ENCODE measurements around the gene MSI2. TPM values are rescaled to one million over a fixed set of nuclear protein-coding genes. Genes with fewer than 3 reads are reported as not detected.

Gene MSI2
- total RNA-seq, 2 donors from 2014 or later: 53.1 to 74.0 TPM

- Histone ChIP-seq H3K9me3 (no peaks in the 10 kb centered on the region), H3K36me3 (no peaks in the 10 kb centered on the region), H3K4me3 (no peak overlapping the region), H3K27me3 (replicated peaks; ENCODE audit: insufficient read depth) (no peaks in the 10 kb centered on the region), H3K4me1 (replicated peaks) (no peaks in the 10 kb centered on the region), H3K27ac (no peak overlapping the region)
- TF ChIP-seq CTCF (IDR thresholded peaks at IDR 0.05) (no peak), POLR2AphosphoS5 (IDR thresholded peaks at IDR 0.05) (no peak)
- DNase-seq (ENCODE audit: low spot score): no peak
- intact Hi-C loops (cut with DNase I): no loop called here
- WGBS: 89% methylated on average over 13 of the region's 13 CpGs
These were observed 467.2 kb downstream of the MSI2 start for GRCh38 chr17:57723427-57724025.

DNA sequence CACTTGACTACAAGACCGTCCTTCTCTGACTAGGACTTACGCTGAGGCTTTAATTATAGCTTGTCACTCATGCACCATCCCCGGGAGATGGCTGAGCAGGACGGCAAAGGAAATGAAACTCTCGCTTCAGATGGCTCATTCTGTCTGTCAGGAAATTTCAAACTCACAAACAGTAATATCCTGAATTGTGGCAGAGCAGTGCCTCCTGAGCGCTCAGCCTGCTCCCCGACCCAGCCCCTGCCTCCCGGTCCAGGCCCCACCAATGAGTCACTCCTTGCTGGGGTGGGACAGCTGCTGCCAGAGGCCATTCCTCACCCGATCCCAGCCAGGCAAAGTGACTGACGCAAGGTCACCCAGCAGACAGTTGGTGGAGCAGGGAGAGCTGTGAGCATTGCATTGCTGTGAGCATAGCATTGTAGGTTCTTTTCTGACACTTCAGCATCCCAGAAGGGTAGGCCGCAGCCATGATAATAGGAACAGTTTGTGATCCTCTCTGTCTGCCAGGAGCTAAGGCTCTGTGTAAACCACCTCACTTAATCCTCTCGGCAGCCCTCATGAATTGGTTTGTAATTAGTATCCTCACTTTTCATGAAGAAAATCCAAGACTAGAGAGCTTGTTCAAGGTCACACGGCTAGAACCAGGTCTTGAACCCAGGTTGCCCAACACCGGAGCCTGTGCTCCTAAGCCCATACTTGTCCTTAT lies 467.9 kb downstream of the MSI2 start:
- intact Hi-C loops (cut with DNase I): no loop called here
- no peak for TF ChIP-seq POLR2AphosphoS5 (IDR thresholded peaks at IDR 0.05)
- no peak for TF ChIP-seq POLR2A (IDR thresholded peaks at IDR 0.05)
- no peak for TF ChIP-seq CTCF (IDR thresholded peaks at IDR 0.05)
- H3K4me1 ChIP-seq (replicated peaks): no peaks in the 10 kb centered on the region
- no peaks in the 10 kb centered on the region for H3K27me3 ChIP-seq (replicated peaks; ENCODE audit: insufficient read depth)
- DNase-seq (ENCODE audit: low spot score): no peak
- H3K27ac ChIP-seq: no peak overlapping the region
- H3K4me3 ChIP-seq: no peak overlapping the region
- no peaks in the 10 kb centered on the region for H3K36me3 ChIP-seq
- no peaks in the 10 kb centered on the region for H3K9me3 ChIP-seq
- 80% methylated on average over 14 of the region's 14 CpGs for WGBS

DNA sequence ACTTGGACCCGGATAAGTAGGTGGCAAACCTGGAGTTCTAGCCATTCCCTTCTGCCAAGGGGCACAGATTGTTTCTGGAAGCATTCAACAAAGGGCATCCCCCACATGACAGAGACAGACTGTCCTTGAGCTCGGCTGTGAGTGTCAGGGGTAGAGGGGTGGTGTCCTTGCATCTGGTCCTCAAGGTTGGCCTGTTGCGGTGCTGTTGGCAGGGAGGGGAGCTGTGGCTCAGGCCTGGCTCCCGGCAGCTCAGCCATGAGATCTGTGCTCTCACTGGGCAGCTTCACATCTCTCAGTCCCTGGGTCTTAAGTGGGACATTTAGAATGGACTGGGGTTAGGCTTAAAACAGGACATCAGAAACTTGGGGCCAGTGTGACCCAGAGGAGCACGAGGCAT lies 468.4 kb downstream of the MSI2 start:
- Histone ChIP-seq H3K9me3 (no peaks in the 10 kb centered on the region), H3K4me1 (replicated peaks) (no peaks in the 10 kb centered on the region), H3K4me3 (no peak overlapping the region), H3K36me3 (no peaks in the 10 kb centered on the region), H3K27me3 (replicated peaks; ENCODE audit: insufficient read depth) (no peaks in the 10 kb centered on the region), H3K27ac (no peak overlapping the region)
- TF ChIP-seq POLR2A (IDR thresholded peaks at IDR 0.05): no peak
- no peak for TF ChIP-seq CTCF (IDR thresholded peaks at IDR 0.05)
- TF ChIP-seq POLR2AphosphoS5 (IDR thresholded peaks at IDR 0.05): no peak
- 94% methylated on average over 5 of the region's 5 CpGs for WGBS
- DNase-seq (ENCODE audit: low spot score): no peak
- intact Hi-C loops (cut with DNase I): no loop called here

GRCh38 chr17:57726213-57726790 lies 470.0 kb downstream of the MSI2 start:
- Histone ChIP-seq H3K36me3 (no peaks in the 10 kb centered on the region), H3K27me3 (replicated peaks; ENCODE audit: insufficient read depth) (no peaks in the 10 kb centered on the region), H3K27ac (no peak overlapping the region), H3K9me3 (no peaks in the 10 kb centered on the region), H3K4me1 (replicated peaks) (no peaks in the 10 kb centered on the region), H3K4me3 (no peak overlapping the region)
- no peak for TF ChIP-seq CTCF (IDR thresholded peaks at IDR 0.05)
- intact Hi-C loops (cut with DNase I): no loop called here
- WGBS: 92% methylated on average over 9 of the region's 9 CpGs
- no peak for DNase-seq (ENCODE audit: low spot score)

GRCh38 chr17:57726838-57727237 lies 470.5 kb downstream of the MSI2 start:
- WGBS: 81% methylated on average over 5 of the region's 5 CpGs
- no peaks in the 10 kb centered on the region for H3K27me3 ChIP-seq (replicated peaks; ENCODE audit: insufficient read depth)
- intact Hi-C loops (cut with DNase I): no loop called here
- H3K4me1 ChIP-seq (replicated peaks): no peaks in the 10 kb centered on the region
- DNase-seq (ENCODE audit: low spot score): no peak
- TF ChIP-seq CTCF (IDR thresholded peaks at IDR 0.05) (no peak), POLR2A (IDR thresholded peaks at IDR 0.05) (no peak), POLR2AphosphoS5 (IDR thresholded peaks at IDR 0.05) (no peak)
- H3K36me3 ChIP-seq: no peaks in the 10 kb centered on the region
- no peak overlapping the region for H3K27ac ChIP-seq
- H3K9me3 ChIP-seq: no peaks in the 10 kb centered on the region
- no peak overlapping the region for H3K4me3 ChIP-seq
